Activated naive CD8-positive, alpha-beta T cell treated with anti-CD3 and anti-CD28 coated beads, Interleukin-2, amount 50 U/mL, for 16 hours (primary cell): Measurements from ENCODE around the gene C16orf82.
"Not testable (repeated sequence)": the region's sequence is repeated elsewhere in the genome, so short reads cannot be mapped to it uniquely, and the experiment has no call there.

ENCODE experiments used
- DNase-seq: peaks from one replicate; pipeline ENCODE4 v3.0.0-alpha.2; 2020; ENCODE audit warnings: low read depth, low spot score

C16orf82 gene

DNA sequence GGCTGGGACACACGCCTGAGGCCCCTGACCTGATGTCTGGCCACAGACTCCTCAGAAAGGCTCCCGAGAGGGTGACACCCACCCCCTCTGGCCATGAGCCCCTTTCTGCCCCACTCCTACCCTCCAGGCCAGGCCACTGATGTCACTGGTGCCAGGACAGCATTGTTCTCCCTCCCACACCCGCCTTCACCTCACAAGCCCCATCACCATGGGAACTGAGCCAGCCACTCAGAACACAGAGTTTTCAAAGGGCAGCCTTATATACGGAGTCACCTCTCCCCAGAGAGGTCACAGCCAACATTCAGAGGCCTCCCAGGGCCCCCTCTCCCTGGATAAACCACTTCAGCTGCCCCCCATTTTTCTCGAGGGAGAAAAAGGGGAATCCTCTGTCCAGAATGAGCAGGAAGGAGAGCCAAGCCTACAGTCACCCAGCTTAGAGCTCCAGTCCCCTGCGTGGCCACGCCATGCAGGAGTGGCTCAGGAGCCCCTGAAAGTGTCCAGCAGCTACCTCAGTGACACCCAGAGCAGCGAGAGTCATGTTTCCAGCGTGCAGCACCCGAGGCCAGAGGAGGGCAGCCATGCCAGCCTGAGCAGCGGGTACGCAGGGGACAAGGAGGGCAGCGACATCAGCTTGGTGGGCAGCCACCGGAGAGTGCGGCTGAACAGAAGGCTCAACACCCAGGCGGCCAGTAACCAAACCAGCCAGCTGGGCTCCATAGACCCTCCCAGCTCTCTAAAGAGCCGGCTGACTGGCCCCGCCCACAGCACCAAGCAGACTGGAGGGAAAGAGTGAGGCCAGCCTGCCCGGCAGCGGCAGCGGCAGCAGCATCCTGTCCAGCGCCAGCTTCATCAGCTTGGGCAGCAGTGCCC, at the start of gene C16orf82:
C16orf82 (plus strand) TSS at position 260 of the 870 bp plus-strand sequence.
- no peak for DNase-seq

DNA sequence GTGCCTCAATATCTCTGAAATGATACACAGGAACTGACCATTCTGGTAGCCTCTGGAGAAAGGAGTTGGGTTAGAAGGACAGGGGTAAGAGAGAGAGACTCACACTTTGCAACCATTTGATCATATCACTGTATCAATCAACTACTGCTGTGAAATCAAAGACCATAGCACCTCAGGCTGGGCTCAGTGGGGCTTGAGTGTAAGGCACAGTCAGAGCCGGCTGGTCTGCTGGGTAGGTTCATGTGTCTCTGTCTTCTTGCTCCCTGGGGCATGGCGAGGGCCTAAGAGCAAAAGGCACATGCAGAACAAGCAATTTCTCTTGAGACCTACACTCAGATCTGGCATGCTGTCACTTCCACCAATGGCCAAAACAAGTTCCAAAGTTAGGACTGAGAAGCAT, 46.7 kb upstream of the C16orf82 start:
- no peak for DNase-seq

DNA sequence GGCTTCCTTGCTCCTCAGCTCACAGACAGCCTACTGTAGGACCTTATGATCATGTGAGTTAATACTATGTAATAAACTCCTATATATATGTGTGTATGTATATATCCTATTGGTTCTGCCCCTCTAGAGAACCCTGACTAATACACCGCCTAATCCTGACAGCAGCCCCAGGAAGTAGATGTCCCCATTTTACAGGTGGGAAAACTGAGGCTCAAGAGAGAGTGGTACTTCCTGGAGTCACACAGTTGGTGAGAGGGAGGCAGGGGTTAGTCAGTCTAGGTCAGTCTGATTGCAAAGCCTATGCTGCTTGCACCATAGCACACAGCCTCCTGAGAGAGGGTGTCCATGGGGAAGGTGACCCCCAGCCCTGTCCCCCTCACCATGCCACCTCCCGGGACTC, 42.7 kb upstream of the C16orf82 start:
- no peak for DNase-seq

DNA sequence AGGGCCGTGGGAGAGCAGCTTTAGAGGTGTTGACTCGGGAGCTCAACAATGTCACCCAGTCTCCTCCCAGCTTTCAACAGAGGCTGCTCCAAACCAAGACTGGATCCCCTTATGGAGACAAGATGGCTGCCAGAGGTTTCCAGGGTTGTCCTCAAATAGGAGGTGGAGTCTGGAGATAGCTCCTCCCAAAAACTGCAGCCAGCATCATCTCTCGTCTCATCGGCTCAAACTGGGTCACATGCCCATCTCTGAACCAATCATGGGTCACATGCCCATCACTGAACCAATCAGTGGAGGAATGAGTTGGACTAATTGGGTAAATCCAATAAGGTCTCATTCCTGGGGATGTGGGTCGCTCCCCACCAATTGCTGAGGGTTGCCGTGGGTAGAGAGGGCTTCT, 41.1 kb upstream of the C16orf82 start:
- no peak for DNase-seq

DNA sequence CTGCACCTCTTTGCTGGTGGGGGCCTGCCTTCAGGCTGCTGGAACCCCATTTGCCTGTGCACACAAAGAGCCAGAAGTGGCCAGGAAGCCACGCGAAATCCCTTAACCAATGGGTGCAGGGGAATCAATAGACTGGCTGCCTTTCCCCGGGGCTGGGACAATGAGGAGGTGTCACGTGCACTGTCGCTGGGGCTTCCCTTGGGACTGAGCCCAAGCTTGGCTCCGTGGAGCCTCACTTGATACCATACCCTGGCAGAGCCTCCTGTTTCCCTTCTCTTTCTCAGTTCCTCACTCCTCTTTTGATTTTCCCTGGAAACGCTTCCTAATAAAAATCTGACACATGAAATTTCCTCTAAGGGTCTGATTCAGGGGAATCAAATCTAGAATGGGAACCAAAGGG, 38.8 kb upstream of the C16orf82 start:
- no peak for DNase-seq

DNA sequence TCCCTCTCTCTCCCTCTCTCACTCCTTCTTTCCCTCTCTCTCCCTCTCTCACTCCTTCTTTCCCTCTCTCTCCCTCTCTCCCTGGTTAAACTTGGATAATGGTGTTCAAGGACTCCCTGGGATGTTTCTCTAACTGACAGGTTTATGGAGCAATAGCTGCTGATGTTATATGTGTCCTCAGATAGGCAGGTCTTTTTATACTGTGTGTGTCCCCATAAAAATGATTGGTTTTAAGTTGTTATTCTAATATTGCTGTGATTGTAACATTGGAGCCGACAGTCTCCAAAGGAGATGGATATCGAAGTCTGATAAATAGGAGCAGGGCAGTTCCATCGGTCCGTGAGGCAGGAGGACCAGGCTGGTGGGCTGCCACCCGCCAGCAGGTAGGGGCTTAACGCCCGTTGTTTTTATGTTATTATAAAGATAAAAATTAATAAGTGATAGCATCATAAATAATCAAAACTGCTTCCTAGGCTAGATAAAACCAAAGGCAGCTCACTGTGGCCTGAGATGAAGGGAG, 38.1 kb upstream of the C16orf82 start:
- DNase-seq, result no peak

DNA sequence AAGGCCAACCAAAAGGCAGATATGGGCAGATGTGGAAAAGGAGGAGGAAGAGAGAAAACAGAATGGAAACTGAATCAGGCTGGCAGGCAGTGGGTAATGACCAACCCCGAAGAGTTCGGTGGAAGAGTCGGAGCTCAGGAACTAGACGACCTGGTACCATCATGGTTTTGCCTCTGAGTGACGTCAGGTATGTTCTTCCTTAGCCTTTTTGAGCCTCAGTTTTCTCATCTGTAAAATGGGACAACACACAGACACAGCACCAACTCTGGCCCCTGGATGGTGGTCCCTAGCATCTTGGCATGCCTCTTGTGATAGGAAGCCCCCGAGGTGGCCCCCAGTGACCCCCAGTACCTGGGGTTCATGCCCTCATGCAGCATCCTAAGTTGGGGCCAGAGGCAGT, 37.2 kb upstream of the C16orf82 start:
- DNase-seq, result no peak

DNA sequence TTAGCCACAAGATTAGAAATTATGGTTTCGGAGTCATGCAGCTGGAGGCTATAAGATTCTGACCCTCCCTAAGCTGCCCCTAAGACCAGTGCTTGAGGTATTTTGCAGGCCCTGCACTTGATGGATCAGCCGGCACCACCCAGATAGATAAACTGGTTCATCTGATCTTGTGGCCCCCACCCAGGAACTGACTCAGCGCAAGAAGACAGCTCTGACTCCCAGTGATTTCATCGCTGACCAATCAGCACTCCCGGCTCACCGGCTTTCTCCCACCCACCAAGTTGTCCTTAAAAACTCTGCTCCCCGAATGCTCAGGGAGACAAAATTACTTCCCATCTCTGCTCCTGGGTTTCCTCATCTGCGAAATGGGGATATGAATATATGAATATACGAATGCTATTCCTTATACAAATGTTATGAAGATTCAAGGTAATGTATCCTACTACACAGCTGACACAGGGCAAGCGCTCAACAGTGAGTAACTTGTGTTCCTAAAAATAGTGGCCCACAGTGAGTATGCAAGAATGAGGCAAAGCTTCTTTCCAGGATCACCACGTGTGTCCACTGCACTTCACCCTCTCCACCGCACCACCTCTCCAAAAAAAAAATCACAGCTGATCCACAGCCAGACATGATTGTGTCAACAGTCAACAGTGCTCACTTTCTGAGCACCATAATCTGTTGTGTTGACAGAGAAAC, 33.3 kb upstream of the C16orf82 start:
- DNase-seq, result no peak

DNA sequence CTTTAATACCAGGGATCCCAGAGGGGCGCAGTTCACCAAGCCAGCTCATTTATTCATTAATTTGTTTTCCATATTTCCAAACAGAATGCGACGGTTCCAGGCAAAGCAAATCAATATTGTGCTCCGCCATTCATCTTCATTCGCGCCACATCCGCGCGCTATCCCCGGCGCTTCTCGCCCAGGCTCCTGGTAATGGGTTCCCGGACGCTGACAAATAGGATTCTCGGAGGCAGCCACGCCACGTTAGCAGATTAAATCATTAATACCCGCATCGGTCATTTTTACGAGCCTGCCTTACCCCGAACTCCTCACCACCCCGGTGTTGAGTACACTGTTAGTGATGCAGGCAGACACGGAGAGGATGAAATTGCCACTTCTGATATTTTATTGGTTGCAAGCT, 26.0 kb upstream of the C16orf82 start:
- no peak for DNase-seq

DNA sequence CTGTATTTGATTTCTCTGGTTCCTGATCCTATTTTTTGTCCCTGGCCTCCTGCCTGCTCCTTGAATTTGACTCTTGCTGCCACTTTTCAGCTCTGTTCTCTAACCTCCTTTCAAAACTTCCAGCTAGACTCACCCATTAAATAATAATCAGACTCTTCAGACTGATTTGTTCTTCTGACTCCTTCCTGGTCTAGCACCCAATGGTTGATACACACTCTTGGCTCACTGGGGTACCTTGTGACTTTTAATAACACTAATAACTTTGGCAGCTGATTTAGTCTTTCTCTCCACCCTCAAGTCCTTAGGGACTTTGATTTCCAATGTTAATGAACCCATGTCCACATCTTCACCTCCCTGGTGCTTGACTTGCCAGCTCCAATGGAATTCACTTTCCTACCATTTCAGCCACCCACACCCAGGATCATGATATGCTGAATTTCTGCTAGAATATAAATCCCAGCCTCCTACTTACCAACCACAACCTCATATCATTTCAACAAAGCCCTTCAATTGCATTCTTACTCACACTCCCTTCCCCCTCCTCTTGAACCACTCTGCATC, 19.7 kb upstream of the C16orf82 start:
- no peak for DNase-seq

DNA sequence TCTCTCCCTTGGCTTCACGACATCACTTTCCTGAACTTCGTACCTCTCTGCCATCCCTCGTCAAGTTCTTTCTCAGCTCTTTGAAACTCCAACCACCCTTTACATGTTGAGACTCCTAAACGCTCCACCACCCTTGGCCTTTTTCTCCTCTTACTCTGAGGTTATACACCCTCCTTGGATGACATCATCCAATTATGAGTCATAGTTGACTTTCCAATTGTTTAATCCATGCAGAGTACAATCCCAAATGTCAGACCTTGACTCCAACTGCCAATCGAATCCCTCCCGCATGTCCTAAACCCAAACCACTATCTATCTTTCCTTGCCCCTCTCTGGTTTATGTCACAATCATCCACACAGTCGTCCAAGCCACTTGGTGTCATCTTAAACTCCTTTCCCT, 18.4 kb upstream of the C16orf82 start:
- no peak for DNase-seq

DNA sequence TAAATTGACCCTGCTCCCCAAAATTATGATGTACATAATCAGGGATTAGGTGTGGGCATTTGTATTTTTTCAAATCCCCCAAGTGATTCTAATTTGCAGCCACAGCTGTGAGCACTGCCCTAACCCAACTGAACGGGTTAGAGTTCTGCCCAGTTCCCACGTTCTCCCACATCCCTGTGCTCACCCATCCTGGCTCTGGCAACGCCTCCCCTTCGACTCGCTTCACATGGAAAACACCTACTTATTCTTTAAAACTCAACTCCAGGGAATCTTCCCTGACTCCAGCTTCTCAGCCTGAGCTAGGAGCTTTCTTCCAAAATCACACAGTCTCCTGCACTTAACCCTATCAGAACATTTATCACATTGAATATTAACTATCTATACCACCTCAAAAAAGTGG, 17.6 kb upstream of the C16orf82 start:
- DNase-seq, result no peak

DNA sequence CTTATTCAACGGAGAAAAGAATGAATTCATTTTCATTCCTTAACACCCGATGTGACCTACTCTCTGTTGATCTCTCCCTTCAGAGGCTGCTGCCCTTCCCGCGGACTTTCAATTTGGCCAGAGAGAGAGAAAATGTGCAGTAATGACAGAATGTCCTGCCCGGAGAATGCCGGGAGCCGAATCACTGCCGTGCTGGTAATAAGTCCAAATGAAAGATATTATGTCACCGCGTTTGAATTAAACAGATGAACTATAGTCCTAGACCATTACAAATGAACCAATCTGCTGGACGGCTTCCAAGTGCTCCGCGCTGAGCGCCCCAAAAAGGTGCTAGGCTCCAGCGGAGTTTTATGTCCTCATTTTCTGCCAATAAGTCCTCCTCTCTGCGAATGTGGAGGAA, 14.7 kb upstream of the C16orf82 start:
- DNase-seq, result no peak

DNA sequence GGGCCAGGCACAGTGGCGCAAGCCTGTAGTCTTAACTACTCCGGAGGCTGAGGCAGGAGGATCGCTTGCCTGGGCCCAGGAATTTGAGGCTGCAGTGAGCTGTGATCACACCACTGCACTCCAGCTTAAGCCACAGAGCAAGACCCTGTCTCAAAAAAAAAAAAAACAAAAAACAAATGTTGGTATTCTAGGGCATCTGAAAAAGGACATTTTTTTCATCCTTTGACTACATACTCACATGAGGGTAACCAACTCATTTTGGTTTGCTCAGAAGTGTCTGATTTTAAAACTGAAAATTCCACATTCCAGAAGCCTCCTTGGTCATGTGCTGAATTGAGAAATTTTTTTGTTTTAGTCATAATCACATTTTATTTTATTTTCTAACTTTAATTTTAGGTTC, 12.7 kb upstream of the C16orf82 start:
- no peak for DNase-seq

DNA sequence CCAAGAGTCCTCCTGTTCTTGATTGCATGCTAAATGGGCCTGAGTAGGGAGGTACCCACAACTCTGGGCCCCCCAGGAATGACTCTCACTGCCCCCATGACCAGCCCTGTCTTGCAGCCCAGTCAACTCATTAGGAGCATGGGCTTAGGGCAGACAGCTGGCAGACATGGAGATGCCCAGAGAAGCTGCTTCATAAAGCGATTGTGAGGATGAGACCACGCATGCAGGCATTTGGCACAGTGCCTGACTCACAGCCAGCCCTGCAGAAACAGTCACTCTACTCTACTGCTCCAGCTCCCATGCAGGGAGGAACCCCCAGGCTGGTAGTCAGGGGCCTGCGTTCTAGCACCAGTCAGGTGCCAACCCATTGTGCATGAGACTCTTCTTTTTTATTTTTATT, 8.4 kb upstream of the C16orf82 start:
- DNase-seq, result no peak

DNA sequence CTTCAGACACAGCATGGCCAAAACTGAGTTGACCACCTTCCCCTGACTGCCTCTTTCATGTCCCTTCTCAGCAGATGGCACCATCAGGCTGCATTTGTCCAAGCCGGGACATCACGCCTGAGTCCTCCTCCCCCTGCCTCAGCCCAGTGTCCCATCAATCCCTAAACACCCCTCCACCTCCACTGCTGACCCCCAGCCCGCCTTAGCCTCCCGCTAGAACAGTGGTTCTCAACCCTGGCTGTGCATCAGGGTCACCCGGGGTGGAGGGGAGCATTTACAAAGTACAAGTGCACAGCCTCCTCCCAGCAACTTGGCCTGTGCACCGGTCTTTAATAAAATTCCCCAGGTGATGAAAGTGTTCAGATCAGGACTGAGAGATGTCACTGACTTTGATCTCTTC, 4.0 kb downstream of the C16orf82 start:
- DNase-seq, result no peak

DNA sequence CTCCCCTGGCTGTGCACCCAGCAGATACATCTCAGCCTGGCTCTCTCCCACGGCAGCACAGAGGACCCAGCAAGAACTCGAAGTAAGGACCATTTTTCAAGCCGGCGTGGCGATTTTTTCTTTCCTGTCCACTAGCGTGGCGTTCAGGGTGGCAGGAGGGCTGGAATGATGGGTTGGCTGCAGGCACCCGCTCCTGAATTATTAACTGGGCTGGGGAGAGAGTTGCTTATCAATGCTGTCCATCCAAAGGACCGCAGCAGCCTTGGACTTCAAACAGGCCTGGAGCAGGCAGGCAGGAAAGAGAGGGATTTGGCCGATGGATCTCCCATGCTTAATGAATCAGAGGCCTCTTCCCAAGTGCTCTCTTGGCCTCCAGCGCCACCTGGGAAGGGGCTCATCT, 7.0 kb downstream of the C16orf82 start:
- DNase-seq, result no peak

DNA sequence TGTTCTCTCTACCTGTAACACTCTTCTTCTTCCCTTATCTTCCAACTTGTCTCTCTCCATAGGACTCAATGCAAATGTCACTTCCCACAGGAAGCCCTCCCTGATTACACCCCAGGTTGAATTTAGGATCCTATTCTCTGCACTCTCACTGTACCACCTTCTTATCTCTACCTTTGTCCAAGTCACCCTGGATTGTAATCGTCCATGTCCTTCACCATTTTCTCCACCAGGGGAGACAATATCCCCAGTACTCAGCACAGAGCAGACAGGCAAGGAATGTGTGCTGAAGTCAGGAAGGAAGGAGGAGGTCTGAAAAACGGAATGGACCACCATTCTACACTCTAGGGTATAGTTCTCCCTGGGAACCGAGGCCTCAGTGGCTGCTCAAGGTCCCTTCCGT, 14.2 kb downstream of the C16orf82 start:
- DNase-seq, result no peak

DNA sequence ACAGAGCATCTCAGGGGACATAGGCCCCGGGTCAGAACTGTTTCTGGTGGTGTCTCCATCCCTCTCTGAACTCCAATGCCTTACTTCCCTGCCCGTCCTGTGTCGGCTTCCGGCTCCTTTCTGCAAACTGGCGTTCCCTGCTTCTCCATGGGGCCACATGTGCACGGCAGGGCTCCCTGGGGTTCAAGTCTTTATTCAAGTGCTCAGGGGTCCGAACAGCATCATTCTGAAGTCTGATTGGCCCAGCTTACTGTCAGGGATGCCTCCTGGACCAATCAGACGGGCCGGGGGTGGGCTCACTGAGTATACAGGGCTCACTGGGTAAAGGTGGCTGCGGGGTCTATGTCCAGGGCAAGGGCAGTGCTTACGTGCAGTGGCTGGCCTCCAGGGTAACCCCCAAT, 17.1 kb downstream of the C16orf82 start:
- DNase-seq, result no peak

DNA sequence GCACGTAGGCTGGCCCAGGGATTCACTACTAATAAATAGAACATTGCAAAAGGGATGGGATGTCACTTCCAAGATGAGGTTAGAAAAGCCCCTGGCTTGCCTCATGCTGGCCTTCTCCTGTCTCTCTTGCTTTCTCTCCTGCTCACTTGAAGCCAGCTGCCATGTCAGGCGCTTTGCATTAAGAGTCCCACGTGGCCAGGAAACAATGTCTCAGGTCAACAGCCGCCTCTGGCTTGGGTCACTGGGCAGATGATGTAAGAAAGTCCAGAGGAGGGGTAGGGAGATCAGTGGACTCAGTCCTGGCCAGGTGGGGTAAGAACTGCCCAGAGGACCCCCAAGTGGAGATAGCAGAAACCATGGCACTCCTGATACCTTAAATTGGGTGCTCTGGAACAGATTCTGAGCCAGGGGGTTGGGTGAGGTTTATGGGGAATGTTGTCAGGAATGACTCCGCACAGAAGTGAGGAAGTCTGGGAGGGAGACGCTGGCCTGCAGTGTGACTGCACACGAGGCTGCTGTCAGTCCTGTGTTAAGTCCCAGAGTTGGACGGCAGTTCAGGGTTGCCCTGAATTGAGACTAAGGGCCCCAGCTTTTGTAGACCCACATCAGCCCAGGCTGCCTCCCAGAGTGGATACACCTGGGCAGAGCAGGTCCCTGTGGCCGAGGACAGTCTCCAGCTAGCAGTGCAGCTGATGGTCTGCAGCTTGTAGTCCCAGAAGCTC, 17.7 kb downstream of the C16orf82 start:
- DNase-seq, result no peak

DNA sequence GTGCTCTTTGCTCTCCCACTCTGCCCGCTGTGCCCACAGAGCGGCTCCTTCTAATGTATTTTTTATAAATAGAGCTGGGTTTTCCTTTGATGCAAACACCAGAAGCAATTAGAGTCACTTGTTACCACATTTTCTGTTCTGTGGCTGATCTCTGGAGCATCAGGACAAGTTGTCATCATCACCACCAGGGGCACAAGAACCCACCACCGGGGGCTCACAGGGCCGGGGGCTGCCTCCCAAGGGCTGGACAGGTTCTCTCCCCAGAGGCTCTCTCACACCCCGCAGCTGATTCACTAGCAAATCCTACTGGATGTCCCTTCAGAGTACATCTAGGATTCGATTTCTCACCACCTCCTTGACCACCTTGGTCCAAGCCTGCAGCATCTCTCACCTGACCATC, 18.5 kb downstream of the C16orf82 start:
- DNase-seq, result no peak

DNA sequence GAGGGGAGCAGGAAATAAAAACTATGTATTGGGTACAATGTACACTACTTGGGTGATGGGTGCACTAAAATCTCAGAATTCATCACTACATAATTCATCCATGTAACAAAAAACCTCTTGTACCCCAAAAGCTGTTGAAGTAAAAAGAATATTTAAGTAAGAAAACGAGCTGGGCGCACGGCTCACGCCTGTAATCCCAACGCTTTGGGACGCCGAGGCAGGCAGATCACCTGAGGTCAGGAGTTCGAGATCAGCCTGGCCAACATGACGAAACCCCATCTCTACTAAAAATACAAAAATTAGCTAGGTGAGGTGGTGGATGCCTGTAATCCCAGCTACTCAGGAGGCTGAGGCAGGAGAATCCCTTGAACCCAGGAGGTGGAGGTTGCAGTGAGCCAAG, 19.3 kb downstream of the C16orf82 start:
- DNase-seq, result not testable (repeated sequence)
